C4-2B (cell line): Measurements from ENCODE around the gene TCERG1L.

Experiments
- H3K27ac ChIP-seq: fragments of 450-650 bp; 2 replicates; pipeline ENCODE4 v1.5.1; 2017
- ZFX ChIP-seq: fragments of 450-650 bp; IDR thresholded peaks from 2 replicates; pipeline ENCODE4 v1.6.1; 2017
- TF ChIP-seq, protein P1 (sequence below): fragments of 450-650 bp; conservative IDR thresholded peaks from 2 replicates; pipeline ENCODE4 v1.5.1; 2017; ENCODE audit warnings: mild to moderate bottlenecking

TCERG1L gene

DNA sequence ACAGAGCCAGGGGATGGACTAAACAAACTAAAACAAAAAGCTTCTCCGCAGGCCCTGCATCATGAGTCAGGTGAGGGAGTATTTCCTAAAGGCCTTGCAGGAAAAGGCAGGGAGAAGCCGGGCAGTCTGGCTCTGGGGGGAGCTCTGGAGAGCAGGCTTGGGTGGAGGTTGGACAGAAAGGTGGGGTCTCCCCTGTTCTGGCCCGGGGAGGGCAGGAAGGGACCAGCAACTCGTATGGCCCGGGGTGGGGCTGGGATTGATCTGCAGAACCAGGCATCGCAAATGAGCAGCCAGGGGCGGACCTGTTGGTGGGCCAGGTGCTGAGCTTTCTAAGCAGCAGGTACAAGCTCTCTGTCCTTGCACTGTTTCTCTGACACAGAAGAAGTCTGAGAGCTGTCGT is 235.2 kb downstream of the TCERG1L start:
- TF ChIP-seq, protein P1, sequence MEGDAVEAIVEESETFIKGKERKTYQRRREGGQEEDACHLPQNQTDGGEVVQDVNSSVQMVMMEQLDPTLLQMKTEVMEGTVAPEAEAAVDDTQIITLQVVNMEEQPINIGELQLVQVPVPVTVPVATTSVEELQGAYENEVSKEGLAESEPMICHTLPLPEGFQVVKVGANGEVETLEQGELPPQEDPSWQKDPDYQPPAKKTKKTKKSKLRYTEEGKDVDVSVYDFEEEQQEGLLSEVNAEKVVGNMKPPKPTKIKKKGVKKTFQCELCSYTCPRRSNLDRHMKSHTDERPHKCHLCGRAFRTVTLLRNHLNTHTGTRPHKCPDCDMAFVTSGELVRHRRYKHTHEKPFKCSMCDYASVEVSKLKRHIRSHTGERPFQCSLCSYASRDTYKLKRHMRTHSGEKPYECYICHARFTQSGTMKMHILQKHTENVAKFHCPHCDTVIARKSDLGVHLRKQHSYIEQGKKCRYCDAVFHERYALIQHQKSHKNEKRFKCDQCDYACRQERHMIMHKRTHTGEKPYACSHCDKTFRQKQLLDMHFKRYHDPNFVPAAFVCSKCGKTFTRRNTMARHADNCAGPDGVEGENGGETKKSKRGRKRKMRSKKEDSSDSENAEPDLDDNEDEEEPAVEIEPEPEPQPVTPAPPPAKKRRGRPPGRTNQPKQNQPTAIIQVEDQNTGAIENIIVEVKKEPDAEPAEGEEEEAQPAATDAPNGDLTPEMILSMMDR = no peak
- TF ChIP-seq ZFX = no peak
- H3K27ac ChIP-seq = no peak overlapping the region

DNA sequence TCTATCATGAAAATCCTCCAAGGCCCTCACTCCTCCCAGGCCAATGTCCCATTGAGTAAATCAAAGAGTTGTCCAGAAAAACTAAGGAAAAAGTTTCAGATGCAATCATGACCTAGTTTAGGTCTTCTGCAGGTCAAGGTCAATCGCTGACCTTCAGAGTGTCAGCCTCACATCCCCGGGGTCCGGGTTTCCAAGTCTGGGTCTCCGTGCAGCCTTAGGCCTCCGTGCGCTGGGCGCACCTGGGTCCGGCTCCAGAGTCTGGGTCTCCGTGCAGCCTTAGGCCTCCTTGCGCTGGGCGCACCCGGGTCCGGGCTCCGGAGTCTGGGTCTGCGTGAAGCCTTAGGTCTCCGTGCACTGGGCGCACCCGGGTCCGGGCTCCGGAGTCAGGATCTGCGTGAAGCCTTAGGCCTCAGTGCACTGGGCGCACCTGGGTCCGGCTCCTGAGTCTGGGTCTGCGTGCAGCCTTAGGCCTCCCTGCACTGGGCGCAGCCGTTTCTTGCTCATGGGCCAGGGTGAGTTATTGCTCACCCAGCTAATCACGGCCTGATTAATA is 236.2 kb downstream of the TCERG1L start:
- no peak overlapping the region for H3K27ac ChIP-seq
- no peak for TF ChIP-seq ZFX
- TF ChIP-seq, protein P1 = no peak

DNA sequence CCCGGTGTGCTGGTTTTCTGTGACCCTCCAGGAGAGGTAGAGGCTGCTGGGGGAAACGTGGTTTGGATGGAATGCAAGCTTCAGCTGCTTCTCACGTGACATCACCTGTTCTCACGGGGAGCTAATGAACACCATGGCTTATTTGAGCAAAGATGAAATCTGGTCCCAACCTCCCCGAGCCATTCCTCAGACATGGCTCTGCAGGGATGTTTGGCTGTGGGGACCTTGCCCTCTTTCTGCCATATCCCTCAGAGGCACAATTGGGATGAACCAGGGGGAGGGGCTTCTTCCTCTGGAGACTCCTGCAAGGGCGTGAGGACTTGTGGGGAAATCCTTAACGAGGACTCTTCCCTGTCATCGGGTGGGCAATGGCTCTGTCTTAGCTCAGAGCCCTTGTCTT is 236.8 kb downstream of the TCERG1L start:
- TF ChIP-seq, protein P1 = no peak
- TF ChIP-seq ZFX = no peak
- H3K27ac ChIP-seq = no peak overlapping the region

DNA sequence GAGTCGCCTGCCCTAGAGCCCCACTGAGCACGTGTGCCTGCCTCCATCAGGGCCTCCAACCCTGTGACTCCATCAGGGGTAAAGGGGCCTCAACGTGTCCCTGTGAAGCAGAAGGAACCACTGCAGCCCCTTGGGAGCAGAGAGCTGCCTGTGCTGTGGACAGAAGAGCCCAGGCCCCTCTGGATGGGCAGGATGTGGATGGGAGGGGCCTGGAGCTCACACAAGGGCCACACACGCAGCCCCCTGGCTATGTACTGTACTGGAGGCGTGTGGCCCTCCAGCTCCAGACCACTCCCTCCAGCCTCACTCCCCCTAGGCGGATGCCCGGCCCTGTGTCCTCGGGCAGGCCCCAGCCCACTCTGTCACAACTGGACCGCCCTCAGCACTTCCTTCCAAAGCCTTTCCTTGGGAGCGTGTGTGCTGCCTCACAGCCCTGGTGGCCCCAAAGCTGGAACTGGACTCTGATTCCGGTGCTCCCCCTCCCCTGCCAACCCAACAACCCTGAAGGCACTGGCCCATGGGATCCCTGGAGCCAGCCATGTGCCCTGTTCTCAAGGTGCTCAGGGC is 238.0 kb downstream of the TCERG1L start:
- H3K27ac ChIP-seq = no peak overlapping the region
- TF ChIP-seq, protein P1 = no peak
- no peak for TF ChIP-seq ZFX

DNA sequence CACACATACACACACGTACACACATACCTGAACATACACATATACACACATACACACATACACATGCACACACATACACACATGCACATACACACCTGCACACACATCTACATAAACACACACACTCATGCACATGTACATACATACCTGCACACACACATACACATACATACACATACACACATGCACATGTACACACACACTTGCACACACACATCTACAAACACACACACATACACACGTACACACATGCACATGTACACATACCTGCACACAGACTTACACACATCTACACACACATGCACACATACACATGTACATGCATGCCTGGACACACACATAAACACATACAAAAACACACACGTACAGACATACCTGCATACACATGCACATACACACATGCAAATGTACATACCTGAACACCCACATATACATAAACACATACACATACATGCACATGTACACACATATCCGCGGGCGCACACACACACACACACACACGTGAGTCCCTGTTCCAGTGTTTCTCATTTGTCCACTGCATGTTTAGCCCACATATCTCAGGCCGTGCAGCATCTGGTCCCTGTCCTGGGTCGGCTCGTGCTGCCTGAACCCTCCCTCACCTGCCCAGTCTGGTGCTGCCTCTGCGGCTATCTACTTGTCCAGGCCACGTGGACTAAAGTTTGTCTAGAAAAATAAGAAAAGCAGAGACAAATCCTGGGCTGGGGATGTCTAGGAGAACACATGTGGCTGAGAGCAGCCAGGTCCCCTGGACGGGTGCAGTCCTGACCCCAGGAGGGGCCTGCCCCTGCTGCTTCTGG is 238.7 kb downstream of the TCERG1L start:
- H3K27ac ChIP-seq = no peak overlapping the region
- no peak for TF ChIP-seq ZFX
- TF ChIP-seq, protein P1 = no peak

DNA sequence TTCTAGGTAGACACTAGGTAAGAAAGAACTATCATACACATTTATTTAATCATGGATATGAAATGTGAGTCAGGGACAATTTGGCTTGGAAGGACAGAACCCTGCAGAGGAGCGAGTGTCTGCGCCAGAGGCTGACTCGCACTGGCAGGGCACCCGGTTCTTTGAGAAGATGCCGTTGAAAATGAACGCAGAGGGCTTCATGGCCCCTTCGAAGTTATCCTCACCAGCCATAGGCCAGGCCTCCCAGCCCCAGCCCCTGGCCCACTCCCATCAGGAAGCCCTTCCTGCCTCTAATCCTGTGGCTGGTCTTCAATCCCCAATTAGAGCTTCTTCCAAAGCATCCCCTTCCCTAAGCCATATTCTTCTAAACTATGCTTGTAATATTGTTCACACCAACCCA is 239.8 kb downstream of the TCERG1L start:
- no peak overlapping the region for H3K27ac ChIP-seq
- TF ChIP-seq, protein P1 = no peak

DNA sequence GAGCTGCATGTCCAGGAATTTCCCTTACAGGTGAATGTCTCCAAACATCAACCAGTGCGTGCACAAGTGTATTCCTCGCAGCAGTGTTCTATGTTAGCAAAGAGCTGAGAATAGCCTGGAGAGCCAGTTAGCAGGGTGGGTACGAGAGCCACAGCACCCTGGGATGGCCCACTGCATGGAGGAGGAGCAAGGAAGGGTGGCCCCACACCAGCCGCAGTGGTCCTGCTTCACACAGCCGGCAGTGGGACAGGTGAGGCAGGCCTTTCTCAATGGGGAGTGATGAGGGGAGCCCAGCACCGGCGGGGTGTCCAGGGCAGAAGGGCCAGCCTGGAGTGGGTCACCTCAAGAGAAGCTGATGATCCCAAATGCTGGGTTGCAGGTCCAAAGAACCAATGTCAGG is 240.7 kb downstream of the TCERG1L start:
- TF ChIP-seq ZFX = no peak
- TF ChIP-seq, protein P1 = no peak
- H3K27ac ChIP-seq = no peak overlapping the region
